Epithelial cell of prostate (primary cell): ENCODE measurements around the gene CUL1.

ENCODE experiments used
- DNase-seq: peaks from one replicate; pipeline ENCODE4 v3.0.0-alpha.2; 2011; ENCODE audit warnings: low read depth, low spot score
- H3K27ac ChIP-seq: fragments of 450-650 bp; 2 replicates; pipeline ENCODE4 v1.5.1; 2017; ENCODE audit warnings: mild to moderate bottlenecking

Gene CUL1

DNA sequence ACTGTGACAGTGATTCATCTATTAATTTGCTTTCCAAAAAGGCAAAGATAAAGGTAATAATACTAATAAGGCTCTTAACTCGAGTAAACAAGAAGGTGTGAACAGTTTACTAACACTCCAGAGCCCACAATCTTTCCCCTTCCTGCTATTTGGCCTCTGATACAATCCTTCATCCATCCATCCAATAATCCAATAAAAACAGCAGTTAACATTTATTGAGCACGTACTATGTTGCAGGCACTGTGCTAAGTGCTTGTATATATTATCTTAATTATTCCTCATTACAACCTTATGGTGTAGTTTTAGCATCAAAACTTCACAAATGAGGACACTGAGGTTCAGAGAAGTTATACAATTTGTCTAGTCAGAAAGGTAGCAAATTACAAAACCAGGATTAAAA, 135.9 kb downstream of the CUL1 start:
- H3K27ac ChIP-seq = no peak overlapping the region
- DNase-seq = no peak

DNA sequence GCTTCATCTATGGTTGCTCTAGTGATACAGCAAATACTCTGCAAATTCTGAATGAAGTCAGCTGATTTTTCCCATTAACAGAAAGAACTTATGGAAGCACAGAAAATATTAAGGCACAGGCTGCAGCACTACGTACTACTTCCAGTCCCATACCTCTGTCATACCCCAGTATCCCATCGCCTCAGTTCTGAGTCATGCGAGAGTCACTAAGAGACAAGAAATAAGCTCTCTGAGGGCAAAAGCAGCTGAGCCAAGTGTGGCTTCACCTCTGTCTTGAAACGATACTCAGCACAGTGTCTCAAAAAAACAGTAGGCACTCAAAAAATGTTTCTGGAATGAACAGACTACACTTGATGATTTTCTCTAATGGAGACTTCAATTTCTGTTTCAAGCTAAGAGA, 137.2 kb downstream of the CUL1 start:
- H3K27ac ChIP-seq = no peak overlapping the region
- DNase-seq = no peak

DNA sequence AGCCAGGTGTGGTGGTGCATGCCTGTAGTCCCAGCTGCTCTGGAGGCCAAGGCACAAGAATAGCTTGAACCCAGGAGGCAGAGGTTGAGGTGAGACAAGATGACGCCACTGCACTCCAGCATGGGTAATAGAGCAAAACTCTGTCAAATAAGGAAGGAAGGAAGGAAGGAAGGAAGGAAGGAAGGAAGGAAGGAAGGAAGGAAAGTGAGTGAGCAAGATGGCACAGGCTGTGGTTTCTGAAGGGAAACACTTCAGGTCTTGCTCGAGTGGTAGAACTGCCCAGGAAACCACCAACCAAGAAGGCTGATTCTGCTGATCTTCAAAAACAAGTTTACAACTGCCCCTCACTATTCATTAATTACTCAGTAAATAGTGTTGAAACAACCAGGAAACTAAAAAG, 140.2 kb downstream of the CUL1 start:
- no peak overlapping the region for H3K27ac ChIP-seq
- no peak for DNase-seq

DNA sequence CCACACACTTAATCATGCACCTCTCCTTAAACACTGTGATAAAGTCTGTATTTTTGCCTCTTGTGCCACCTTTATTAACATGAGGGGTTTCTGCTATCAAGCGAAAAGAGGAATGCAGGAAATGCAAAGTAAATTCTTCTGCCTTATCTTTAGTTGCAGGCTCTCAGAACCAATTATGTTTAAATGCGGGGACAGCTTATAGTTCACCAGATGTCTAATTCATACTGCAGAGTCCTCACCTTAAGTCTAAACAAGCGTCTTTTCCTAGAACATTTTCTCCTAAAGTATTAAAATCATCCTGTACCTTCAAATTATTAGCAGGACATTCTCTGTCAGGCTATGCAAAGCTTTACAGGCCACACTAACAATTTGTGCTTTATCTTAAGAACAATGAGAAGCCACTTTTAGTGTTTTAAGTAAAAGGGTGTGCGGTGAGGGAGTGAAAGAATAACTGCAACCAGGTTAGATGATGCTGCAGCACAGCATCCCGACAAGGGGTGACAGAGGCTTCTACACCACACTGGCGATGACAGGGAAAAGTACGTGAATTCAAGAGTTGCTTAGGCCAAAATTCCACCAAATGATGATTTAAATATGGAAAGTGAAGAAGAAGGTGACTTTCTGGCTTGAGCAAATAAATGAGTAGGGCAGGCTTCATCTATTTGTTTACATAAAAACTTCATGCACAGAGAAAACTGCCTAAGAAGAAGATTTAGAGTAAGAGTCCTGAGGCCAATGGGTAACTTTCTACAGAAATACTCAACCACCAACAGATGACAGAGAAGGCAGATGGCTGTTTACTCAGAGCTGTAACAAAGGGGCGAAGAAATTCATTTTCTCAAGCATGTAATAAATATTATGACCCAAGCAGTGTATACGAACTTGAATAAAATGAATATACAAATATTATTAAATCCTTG, 149.4 kb downstream of the CUL1 start:
- DNase-seq = no peak
- H3K27ac ChIP-seq = no peak overlapping the region

DNA sequence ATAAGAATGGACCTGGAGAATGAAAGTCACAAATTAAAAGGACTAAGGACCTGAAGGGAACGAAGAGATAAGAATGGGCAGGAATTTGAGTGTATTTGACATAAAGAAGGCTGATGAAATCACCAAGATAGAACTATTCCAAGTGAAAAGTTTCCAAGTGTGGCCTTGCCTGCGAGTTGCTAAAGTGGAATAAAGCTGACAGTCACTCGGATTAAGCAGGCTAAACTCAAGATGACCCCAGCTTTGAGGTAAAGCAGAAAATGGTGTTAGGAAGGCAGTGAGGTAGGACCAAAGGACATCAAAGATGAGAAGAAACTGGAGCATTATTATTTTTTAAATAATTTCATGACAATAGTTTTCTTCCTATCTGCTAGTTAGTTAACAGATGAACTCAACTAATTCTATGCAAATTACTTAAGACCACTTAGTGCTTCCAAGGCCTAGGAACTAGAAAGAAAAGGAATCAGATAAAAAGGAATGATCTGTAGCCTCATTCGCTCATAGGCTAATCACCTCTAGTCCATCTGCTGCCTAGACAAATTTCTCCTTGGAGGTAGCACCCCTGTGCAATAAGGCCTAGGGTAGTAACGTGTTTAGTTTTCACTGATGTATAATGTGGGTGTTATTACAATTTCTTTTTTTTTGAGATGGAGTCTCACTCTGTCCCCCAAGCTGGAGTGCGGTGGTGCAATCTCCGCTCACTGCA, 150.8 kb downstream of the CUL1 start:
- H3K27ac ChIP-seq = no peak overlapping the region
- no peak for DNase-seq

DNA sequence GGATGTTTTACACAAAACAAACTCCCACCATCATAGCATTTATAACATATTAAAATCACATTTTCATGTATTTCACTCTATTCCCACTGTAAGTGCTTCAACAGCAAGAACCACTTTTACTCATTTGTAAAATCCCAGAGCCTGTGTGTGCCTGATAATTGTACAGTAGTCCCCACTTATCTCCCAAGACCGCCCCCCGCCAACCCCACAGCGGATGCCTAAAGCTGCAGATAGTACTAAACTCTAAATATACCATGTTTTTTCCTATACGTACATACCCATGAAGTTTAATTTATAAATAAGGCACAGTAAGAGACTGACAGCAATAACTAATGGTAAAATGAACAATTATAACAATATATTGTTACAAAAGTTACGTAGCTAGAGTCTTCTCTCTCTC, 151.9 kb downstream of the CUL1 start:
- no peak for DNase-seq
- H3K27ac ChIP-seq = no peak overlapping the region
